NCI-H748 (cell line): Measurements from ENCODE around the gene MAN2B1.
A peak's percentile ranks its signal among the peaks of the same experiment; 100 is the strongest.
"Not testable (repeated sequence)": the region's sequence is repeated elsewhere in the genome, so short reads cannot be mapped to it uniquely, and the experiment has no call there.

Source experiments
- DNase-seq: peaks from one replicate; lab custom pipeline; 2025; ENCODE audit not compliant: unreplicated experiment; lab: John Stamatoyannopoulos, UW

Gene MAN2B1

DNA sequence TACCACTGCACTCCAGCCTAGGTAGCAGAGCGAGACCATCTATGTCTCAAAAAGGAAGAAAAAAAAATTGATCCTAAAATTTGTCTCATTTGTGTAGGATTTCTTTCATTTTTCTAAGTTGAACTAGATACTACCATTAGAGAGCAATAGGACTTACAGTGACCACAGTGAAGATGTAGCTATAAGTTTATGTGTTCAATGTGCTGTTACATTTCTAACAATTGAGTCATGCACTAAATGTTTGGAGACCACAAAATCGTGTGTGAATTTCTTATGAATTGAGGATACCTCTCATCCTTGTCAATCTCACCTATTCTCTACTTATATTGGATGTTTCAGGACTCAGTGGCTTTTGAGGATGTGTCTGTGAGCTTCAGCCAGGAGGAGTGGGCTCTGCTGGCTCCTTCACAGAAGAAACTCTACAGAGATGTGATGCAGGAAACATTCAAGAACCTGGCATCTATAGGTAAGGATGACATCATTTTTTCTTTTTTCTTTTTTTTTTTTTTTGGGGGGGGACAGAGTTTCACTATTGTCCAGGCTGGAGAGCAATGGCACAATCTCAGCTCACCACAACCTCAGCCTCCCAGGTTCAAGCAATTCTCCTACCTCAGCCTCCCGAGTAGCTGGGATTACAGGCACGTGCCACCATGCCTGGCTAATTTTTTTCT lies 43.0 kb downstream of the MAN2B1 start:
- DNase-seq = no peak

DNA sequence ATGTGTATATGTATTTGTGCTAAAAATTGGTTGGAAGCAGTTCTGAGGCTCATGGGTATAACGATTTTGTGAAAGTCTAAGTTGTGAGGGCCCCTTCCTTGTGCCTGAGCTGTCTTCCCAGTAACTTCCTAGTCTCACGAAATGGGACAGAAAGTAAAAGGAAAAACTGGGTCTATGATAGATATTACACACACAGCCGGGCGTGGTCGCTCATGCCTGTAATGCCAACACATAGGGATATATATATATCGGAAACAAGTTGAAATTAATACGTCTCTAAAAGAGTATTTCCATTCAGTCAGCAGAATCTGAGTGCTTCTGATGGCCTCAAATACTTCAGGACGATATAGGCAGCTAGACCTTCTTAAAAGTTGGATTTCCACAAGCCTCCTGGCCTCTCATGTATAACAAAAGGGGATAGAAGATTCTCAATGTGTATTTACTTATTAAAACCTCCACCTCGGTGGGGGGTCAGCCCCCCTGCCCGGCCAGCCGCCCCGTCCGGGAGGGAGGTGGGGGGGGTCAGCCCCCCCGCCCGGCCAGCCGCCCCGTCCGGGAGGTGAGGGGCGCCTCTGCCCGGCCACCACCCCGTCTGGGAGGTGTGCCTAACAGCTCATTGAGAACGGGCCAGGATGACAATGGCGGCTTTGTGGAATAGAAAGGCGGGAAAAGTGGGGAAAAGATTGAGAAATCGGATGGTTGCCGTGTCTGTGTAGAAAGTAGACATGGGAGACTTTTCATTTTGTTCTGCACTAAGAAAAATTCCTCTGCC lies 45.1 kb downstream of the MAN2B1 start:
- DNase-seq = not testable (repeated sequence)

- no peak for DNase-seq
Observed at GRCh38 chr19:12617646-12618045, 48.9 kb downstream of the MAN2B1 start.

DNA sequence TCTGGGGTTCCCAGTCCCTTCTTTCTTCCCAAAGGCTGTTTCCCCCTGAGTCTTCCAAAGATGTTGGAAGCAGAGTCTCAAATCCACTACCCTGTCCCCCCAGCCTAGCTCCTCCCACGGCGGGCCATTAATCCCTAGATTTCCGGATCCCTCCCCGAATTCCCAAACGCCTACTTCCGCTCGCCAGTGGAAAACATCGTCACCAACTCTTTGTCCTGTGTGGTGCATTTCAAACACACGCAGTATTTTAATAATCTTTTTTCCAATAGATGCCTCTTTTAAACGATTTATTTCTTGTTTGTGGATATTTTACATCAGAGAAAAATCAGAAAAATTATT lies 55.2 kb downstream of the MAN2B1 start:
- peak; percentile 77 for DNase-seq

- DNase-seq = peak; percentile 96
Observed at GRCh38 chr19:12610540-12611360, 55.8 kb downstream of the MAN2B1 start, which contains the start of the genes ZNF490 and ZNF791. Gene ZNF490 (minus strand): TSS chr19:12610813. CDS start chr19:12610680, 133 bp downstream. Gene ZNF791 (plus strand): TSS chr19:12610920. CDS start chr19:12611080, 160 bp downstream.

DNA sequence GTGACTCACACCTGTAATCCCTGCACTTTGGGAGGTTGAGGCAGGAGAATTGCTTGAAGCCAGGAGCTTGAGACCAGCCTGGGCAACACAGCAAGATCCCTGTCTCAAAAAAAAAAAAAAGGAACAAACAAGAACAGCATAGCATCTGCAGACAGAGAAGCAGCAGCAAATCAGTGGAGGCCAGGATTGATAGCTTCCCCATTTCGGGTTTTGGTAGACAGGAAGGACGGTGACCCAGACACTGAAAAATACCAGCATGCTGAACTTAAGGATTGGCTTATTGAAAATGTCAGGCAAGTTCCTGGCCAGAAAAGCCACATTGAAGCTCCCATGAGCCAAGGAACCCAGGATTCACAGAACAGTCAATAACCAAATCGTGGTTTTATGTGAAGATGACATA lies 58.9 kb downstream of the MAN2B1 start:
- no peak for DNase-seq

DNA sequence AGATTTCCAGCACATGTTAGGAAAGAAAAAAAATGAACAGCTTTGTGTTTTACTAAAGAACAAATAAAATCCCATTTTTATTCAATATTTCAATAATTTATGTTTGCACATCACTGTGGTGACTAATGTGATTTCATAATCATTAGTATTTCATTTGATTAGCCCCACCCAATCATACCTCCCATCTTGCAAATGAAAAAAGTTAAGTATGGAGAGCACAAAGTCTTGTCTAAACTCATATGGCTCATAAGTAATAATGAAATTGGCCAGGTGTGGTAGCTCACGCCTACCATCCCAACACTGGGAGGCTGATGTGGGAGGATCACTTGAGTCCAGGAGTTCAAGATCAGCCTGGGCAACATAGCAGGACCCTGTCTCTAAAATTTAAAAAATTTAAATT lies 59.7 kb downstream of the MAN2B1 start:
- DNase-seq = no peak

- DNase-seq = no peak
Observed at GRCh38 chr19:12603714-12604113, 62.8 kb downstream of the MAN2B1 start.

DNA sequence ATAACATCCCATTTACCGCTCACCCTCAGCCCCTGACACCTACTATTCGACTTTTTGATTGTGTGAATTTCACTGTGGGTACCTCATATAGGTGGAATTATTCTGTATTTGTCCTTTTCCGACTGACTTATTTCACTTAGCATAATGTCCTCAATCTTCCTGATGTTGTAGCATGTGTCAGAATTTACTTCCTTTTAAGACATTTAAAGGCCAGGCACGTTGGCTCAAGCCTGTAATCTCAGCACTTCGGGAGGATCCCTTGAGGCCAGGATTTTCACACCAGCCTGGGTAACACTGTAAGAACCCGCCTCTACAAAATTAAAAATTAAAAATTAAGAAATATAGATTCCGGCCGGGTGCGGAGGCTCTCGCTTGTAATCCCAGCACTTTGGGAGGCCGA lies 68.9 kb downstream of the MAN2B1 start:
- DNase-seq = no peak

- DNase-seq = no peak
Observed at GRCh38 chr19:12596927-12597548, 69.5 kb downstream of the MAN2B1 start.
